ENCODE results near the gene BSN.

BSN gene

GRCh38 chr3:49629866-49630265 lies 75.6 kb downstream of the BSN start:
- DNase-seq, result no peak

GRCh38 chr3:49630784-49631183 lies 76.5 kb downstream of the BSN start:
- DNase-seq, result no peak

GRCh38 chr3:49634736-49635135 lies 80.5 kb downstream of the BSN start:
- no peak for DNase-seq

- no peak for DNase-seq
These were observed 82.8 kb downstream of the BSN start for GRCh38 chr3:49636883-49637609.

- no peak for DNase-seq
These were observed 84.2 kb downstream of the BSN start for GRCh38 chr3:49638445-49638844.

GRCh38 chr3:49639551-49639950 lies 85.3 kb downstream of the BSN start:
- no peak for DNase-seq

- no peak for DNase-seq
These were observed 87.0 kb downstream of the BSN start for GRCh38 chr3:49641292-49641691.

GRCh38 chr3:49641921-49642707 lies 87.8 kb downstream of the BSN start:
- no peak for DNase-seq

GRCh38 chr3:49642708-49643145 lies 88.5 kb downstream of the BSN start:
- no peak for DNase-seq

- no peak for DNase-seq
These were observed 90.4 kb downstream of the BSN start for GRCh38 chr3:49644684-49645083.

GRCh38 chr3:49646236-49646635 lies 92.0 kb downstream of the BSN start:
- no peak for DNase-seq

- no peak for DNase-seq
These were observed 93.5 kb downstream of the BSN start for GRCh38 chr3:49647741-49648140.

GRCh38 chr3:49648354-49649019 lies 94.2 kb downstream of the BSN start:
- DNase-seq, result no peak

- DNase-seq, result no peak
These were observed 95.3 kb downstream of the BSN start for GRCh38 chr3:49649576-49649975.

- DNase-seq, result no peak
These were observed 95.9 kb downstream of the BSN start for GRCh38 chr3:49650177-49650576.

- DNase-seq, result no peak
These were observed 96.4 kb downstream of the BSN start for GRCh38 chr3:49650637-49651036.

- DNase-seq, result no peak
These were observed 98.1 kb downstream of the BSN start for GRCh38 chr3:49652218-49652902.

- no peak for DNase-seq
These were observed 98.7 kb downstream of the BSN start for GRCh38 chr3:49652903-49653415.

- no peak for DNase-seq
These were observed 99.3 kb downstream of the BSN start for GRCh38 chr3:49653621-49654020.

GRCh38 chr3:49654176-49654825 lies 100.0 kb downstream of the BSN start:
- DNase-seq, result no peak

- no peak for DNase-seq
These were observed 100.8 kb downstream of the BSN start for GRCh38 chr3:49654955-49655556.

- no peak for DNase-seq
These were observed 101.5 kb downstream of the BSN start for GRCh38 chr3:49655731-49656285.

Data from CD4-positive, alpha-beta T cell treated with Interleukin-10 for 1 hour (primary cell).